HCT116 (cell line): ENCODE data around the gene GPAM. TPM values are rescaled to one million over a fixed set of nuclear protein-coding genes. Genes with fewer than 3 reads are reported as not detected.

Source experiments
- ATAC-seq: fragments of 200-7000 bp; cut with Tn5 transposase; 2 replicates; pipeline ENCODE4 v1.9.1; 2020; ENCODE audit warnings: mild to moderate bottlenecking, moderate library complexity
- BruUV-seq: library from RNA; stranded (reverse); fragments of 400-500 nt; replicated peaks from 2 replicates; lab custom pipeline; 2021; lab: Mats Ljungman, UMichigan
- CTCF ChIA-PET: fragments of 300-600 bp; sonication (Branson Sonifier 250); formaldehyde crosslinking; loops from one replicate; lab custom pipeline; 2021; ENCODE audit warnings: antibody characterized with exemption; lab: Charles Lee
- POLR2A ChIA-PET: fragments of 300-600, 350-600 bp; sonication (Branson Sonifier 250); formaldehyde crosslinking; loops from one replicate; lab custom pipeline; 2021; ENCODE audit warnings: antibody characterized with exemption; lab: Charles Lee
- RAD21 ChIA-PET, 2 experiments: fragments of 300-600 bp; sonication (Branson Sonifier 250); formaldehyde crosslinking; loops; one replicate each; lab custom pipeline; 2023; ENCODE audit warnings: low total read pairs in 2 of 2; ENCODE audit not compliant: uncharacterized antibody in 2 of 2, unreplicated experiment in 2 of 2, low non-redundant PET in 1 of 2; lab: Charles Lee
- DNase-seq: peaks from one replicate; pipeline ENCODE4 v3.0.0-alpha.2; 2010; ENCODE audit warnings: low read depth, low spot score
- H2AFZ ChIP-seq: fragments of 200-600 bp; shearing (Covaris generic), sonication (generic); 2 replicates; pipeline ENCODE4 v1.6.1; 2017; ENCODE audit warnings: low read depth, mixed run types, mixed read lengths, antibody characterized with exemption, low read length; ENCODE audit not compliant: poor library complexity, severe bottlenecking
- H3K27ac ChIP-seq: 2 replicates; pipeline ENCODE4 v1.5.1; 2012; ENCODE audit warnings: low read depth, low read length
- H3K27me3 ChIP-seq: fragments of 200-600 bp; sonication (generic); 2 replicates; pipeline ENCODE4 v1.6.1; 2016; ENCODE audit warnings: mixed run types, low read length, mixed read lengths; ENCODE audit not compliant: insufficient read depth
- H3K36me3 ChIP-seq, 2 experiments: fragments of 200-500 bp in 1 of 2; fragments of 200-600 bp in 1 of 2; sonication (Bioruptor generic) in 1 of 2; sonication (generic) in 1 of 2; 2 replicates each; pipeline versions ENCODE4 v1.5.1 to v1.6.1; 2014 to 2016; ENCODE audit warnings: low read length in 2 of 2, inconsistent platforms in 1 of 2, mixed read lengths in 1 of 2, mixed run types in 1 of 2; ENCODE audit not compliant: insufficient read depth in 2 of 2, control insufficient read depth in 1 of 2
- H3K4me1 ChIP-seq, 2 experiments: fragments of 200-600 bp in 1 of 2; sonication (generic) in 1 of 2; 2 replicates each; pipeline versions ENCODE4 v1.5.1 to v1.6.1; 2012 to 2017; ENCODE audit warnings: low read length in 2 of 2, inconsistent platforms in 1 of 2, mild to moderate bottlenecking in 1 of 2, mixed read lengths in 1 of 2, mixed run types in 1 of 2, moderate library complexity in 1 of 2; ENCODE audit not compliant: insufficient read depth in 2 of 2, control insufficient read depth in 1 of 2
- H3K4me2 ChIP-seq: fragments of 200-600 bp; sonication (generic); 2 replicates; pipeline ENCODE4 v1.6.1; 2017; ENCODE audit warnings: mixed run types, low read length, mixed read lengths
- H3K4me3 ChIP-seq, 2 experiments: fragments of 200-600 bp in 1 of 2; sonication (generic) in 1 of 2; replicated peaks in 1 of 2; 2 replicates each; pipeline ENCODE4 v1.5.1; 2011 to 2016; ENCODE audit warnings: low read length in 2 of 2, control low read depth in 1 of 2, low read depth in 1 of 2, mild to moderate bottlenecking in 1 of 2, mixed read lengths in 1 of 2, mixed run types in 1 of 2
- H3K79me2 ChIP-seq: fragments of 200-600 bp; sonication (generic); 2 replicates; pipeline ENCODE4 v1.6.1; 2017; ENCODE audit warnings: mild to moderate bottlenecking, mixed run types, low read length, moderate library complexity, mixed read lengths; ENCODE audit not compliant: insufficient read depth
- H3K9ac ChIP-seq: fragments of 200-600 bp; sonication (generic); 2 replicates; pipeline ENCODE4 v1.6.1; 2016; ENCODE audit warnings: low read length, mixed read lengths
- H3K9me2 ChIP-seq: fragments of 200-600 bp; sonication (generic), shearing (Covaris generic); 2 replicates; pipeline ENCODE4 v1.6.1; 2017; ENCODE audit warnings: mixed run types, mild to moderate bottlenecking, moderate library complexity; ENCODE audit not compliant: insufficient read depth
- H3K9me3 ChIP-seq, 2 experiments: fragments of 200-500 bp in 1 of 2; fragments of 200-600 bp in 1 of 2; sonication (Bioruptor generic) in 1 of 2; sonication (generic) in 1 of 2; 2 replicates each; pipeline ENCODE4 v1.6.1; 2014 to 2017; ENCODE audit warnings: low read length in 2 of 2, mixed read lengths in 2 of 2, inconsistent platforms in 1 of 2, low read depth in 1 of 2, mild to moderate bottlenecking in 1 of 2, mixed run types in 1 of 2, moderate library complexity in 1 of 2; ENCODE audit not compliant: control insufficient read depth in 1 of 2, insufficient read depth in 1 of 2
- H4K20me1 ChIP-seq: fragments of 200-600 bp; sonication (generic), shearing (Covaris generic); 2 replicates; pipeline ENCODE4 v1.6.1; 2017; ENCODE audit warnings: mixed run types, mild to moderate bottlenecking, moderate library complexity; ENCODE audit not compliant: insufficient read depth
- CEBPB ChIP-seq: IDR thresholded peaks from 2 replicates; pipeline ENCODE4 v1.6.1; 2012; ENCODE audit warnings: low read depth
- EGR1 ChIP-seq: IDR thresholded peaks from 2 replicates; pipeline ENCODE4 v1.6.1; 2012; ENCODE audit warnings: low read depth
- FOSL1 ChIP-seq: IDR thresholded peaks from 2 replicates; pipeline ENCODE4 v1.6.1; 2012; ENCODE audit warnings: low read depth
- POLR2A ChIP-seq: IDR thresholded peaks from 2 replicates; pipeline ENCODE4 v1.7.0; 2011; ENCODE audit warnings: borderline replicate concordance; ENCODE audit not compliant: insufficient read depth, insufficient read length; ENCODE audit errors: extremely low read depth
- POLR2AphosphoS5 ChIP-seq: IDR thresholded peaks from 2 replicates; pipeline ENCODE4 v1.6.1; 2011; ENCODE audit warnings: mild to moderate bottlenecking, low read depth, low read length, moderate library complexity
- RAD21 ChIP-seq: IDR thresholded peaks from 2 replicates; pipeline ENCODE4 v1.6.1; 2012; ENCODE audit warnings: low read depth, mild to moderate bottlenecking
- SIN3A ChIP-seq: IDR thresholded peaks from 2 replicates; pipeline ENCODE4 v1.6.1; 2012; ENCODE audit warnings: low read depth
- SRF ChIP-seq: IDR thresholded peaks from 2 replicates; pipeline ENCODE4 v1.6.1; 2012; ENCODE audit warnings: low read depth
- TCF7L2 ChIP-seq: IDR thresholded peaks from 2 replicates; pipeline ENCODE4 v1.7.0; 2011; ENCODE audit warnings: borderline replicate concordance, inconsistent platforms; ENCODE audit not compliant: insufficient read depth, insufficient read length; ENCODE audit errors: extremely low read depth
- YY1 ChIP-seq: IDR thresholded peaks from 2 replicates; pipeline ENCODE4 v1.6.1; 2011; ENCODE audit warnings: low read length, low read depth, moderate library complexity, mild to moderate bottlenecking; ENCODE audit not compliant: insufficient replicate concordance; ENCODE audit errors: extremely low read depth
- ZFX ChIP-seq: fragments of 450-650 bp; IDR thresholded peaks from 2 replicates; pipeline ENCODE4 v1.6.1; 2017
- intact Hi-C: fragments of 100-400 bp; cut with micrococcal nuclease; formaldehyde crosslinking; loops from 2 replicates; pipeline ENCODE4 v1.10.0; 2022
- total RNA-seq: library from RNA; stranded (reverse); gene quantifications from one replicate; pipeline ENCODE4 v1.2.1, GENCODE V29; 2021; ENCODE audit not compliant: unreplicated experiment
- TF ChIP-seq, protein P1 (sequence below): IDR thresholded peaks from 2 replicates; pipeline ENCODE4 v1.6.1; 2012
- TF ChIP-seq, protein P2 (sequence below): IDR thresholded peaks from 2 replicates; pipeline ENCODE4 v1.6.1; 2012

Gene GPAM
- total RNA-seq, 1 experiment from 2014 or later: 19.3 TPM

DNA sequence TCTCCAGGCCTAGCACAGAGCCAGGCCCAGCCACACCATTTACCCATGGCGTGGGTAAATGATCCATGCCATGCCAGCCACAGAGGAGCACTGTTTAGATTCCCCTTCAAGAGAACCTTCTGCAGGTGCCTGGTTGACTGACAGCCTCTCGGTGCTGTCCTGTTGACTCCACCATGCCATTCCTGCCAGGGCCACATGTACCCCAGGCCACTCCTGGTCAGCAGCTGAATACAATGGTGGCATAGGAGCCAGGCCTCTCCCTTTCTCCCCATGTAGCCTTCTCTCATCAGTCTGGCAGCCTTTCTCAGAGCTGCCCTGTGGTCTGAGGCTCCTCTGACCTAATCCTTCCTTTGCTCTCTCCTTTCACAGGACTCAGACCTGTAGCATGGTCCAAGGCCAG lies 39.2 kb upstream of the GPAM start:
- no peak overlapping the region for H3K9ac ChIP-seq
- H3K79me2 ChIP-seq: no peaks in the 10 kb centered on the region
- BruUV-seq: no TSS peak
- no peak overlapping the region for H2AFZ ChIP-seq
- no peak overlapping the region for H3K27ac ChIP-seq
- DNase-seq (no peak), ATAC-seq (no peak; the same call in 1 of the 2 replicates)
- TF ChIP-seq POLR2A (no peak), YY1 (no peak), SIN3A (no peak), ZFX (no peak), FOSL1 (no peak), SRF (no peak), POLR2AphosphoS5 (no peak), RAD21 (no peak), TCF7L2 (no peak), CEBPB (no peak)
- TF ChIP-seq, protein P1, sequence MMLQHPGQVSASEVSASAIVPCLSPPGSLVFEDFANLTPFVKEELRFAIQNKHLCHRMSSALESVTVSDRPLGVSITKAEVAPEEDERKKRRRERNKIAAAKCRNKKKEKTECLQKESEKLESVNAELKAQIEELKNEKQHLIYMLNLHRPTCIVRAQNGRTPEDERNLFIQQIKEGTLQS: no peak
- TF ChIP-seq, protein P2, sequence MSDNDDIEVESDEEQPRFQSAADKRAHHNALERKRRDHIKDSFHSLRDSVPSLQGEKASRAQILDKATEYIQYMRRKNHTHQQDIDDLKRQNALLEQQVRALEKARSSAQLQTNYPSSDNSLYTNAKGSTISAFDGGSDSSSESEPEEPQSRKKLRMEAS: no peak
- H3K9me3 ChIP-seq: peaks cover 0 to 5% of the 10 kb centered on the region in 2 experiments; a peak in 1 of 4 replicates
- CTCF ChIA-PET: no interaction called here
- H3K4me2 ChIP-seq: no peak overlapping the region
- no peak overlapping the region for H3K4me3 ChIP-seq
- POLR2A ChIA-PET: no interaction called here
- intact Hi-C loops: no loop called here
- H3K9me2 ChIP-seq: no peaks in the 10 kb centered on the region
- no peaks in the 10 kb centered on the region for H3K4me1 ChIP-seq
- H3K36me3 ChIP-seq: no peaks in the 10 kb centered on the region
- RAD21 ChIA-PET: no interaction called here
- no peaks in the 10 kb centered on the region for H4K20me1 ChIP-seq
- H3K27me3 ChIP-seq: no peaks in the 10 kb centered on the region

DNA sequence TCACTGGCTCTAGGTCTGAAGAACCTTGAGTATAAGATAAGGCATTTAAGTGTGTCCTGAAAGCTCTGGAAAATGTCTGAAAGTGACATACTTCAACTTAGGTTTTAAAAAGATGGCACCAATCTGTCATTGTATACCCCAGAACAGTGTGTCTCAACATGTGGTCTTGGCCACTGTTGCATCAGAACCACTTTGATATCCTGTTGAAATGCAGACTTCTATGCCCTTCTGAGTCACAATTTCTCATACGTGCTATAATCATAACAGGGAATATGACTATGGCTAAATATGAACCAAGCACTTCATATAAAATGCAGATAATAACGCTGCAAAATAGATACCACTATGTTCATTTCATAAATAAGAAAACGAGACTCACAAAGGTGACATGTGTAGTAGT lies 38.0 kb upstream of the GPAM start:
- Histone ChIP-seq H3K27me3 (no peaks in the 10 kb centered on the region), H3K27ac (no peak overlapping the region), H3K79me2 (no peaks in the 10 kb centered on the region), H3K36me3 (no peaks in the 10 kb centered on the region), H3K4me1 (no peaks in the 10 kb centered on the region), H3K9ac (no peak overlapping the region), H2AFZ (no peak overlapping the region), H3K9me2 (no peaks in the 10 kb centered on the region), H3K9me3 (peaks cover 0 to 5% of the 10 kb centered on the region in 2 experiments; a peak in 1 of 4 replicates), H3K4me3 (no peak overlapping the region), H4K20me1 (no peaks in the 10 kb centered on the region), H3K4me2 (no peak overlapping the region)
- ChIA-PET CTCF (no interaction called here), POLR2A (no interaction called here), RAD21 (no interaction called here)
- no peak for TF ChIP-seq EGR1
- no peak for ATAC-seq
- no TSS peak for BruUV-seq
- intact Hi-C loops: no loop called here
- DNase-seq: no peak
